Upper lobe of left lung (tissue), 6 donors: ENCODE results near the gene NCOR2. TPM values are rescaled to one million over a fixed set of nuclear protein-coding genes. Genes with fewer than 3 reads are reported as not detected.

Experiments used
- ATAC-seq, 2 donors: fragments of 200-7000 bp; cut with Tn5 transposase; one replicate each; pipeline ENCODE4 v1.9.1; 2022; ENCODE audit warnings: mild to moderate bottlenecking in 2 of 2, moderate library complexity in 2 of 2; ENCODE audit not compliant: low FRiP score in 2 of 2
- DNase-seq, 2 donors: peaks; one replicate each; pipeline ENCODE4 v3.0.0-alpha.2; 2019 to 2020
- H3K27ac ChIP-seq, 4 donors: fragments of 200-600 bp; sonication (generic); one replicate each; pipeline ENCODE4 v1.5.1; 2016 to 2019
- H3K27me3 ChIP-seq, 4 donors: fragments of 200-600 bp; sonication (generic); one replicate each; pipeline ENCODE4 v1.5.1; 2017 to 2019
- H3K36me3 ChIP-seq, 4 donors: fragments of 200-600 bp; sonication (generic); one replicate each; pipeline ENCODE4 v1.5.1; 2016 to 2019
- H3K4me1 ChIP-seq, 4 donors: fragments of 200-600 bp; sonication (generic); one replicate each; pipeline ENCODE4 v1.5.1; 2018 to 2019
- H3K4me3 ChIP-seq, 4 donors: fragments of 200-600 bp; sonication (generic); one replicate each; pipeline ENCODE4 v1.5.1; 2017 to 2019; ENCODE audit warnings: mild to moderate bottlenecking in 2 of 4, moderate library complexity in 1 of 4
- H3K9me3 ChIP-seq, 4 donors: fragments of 200-600 bp; sonication (generic); one replicate each; pipeline ENCODE4 v1.5.1; 2018 to 2019
- EP300 ChIP-seq, 4 donors: sonication (generic); formaldehyde crosslinking; IDR thresholded peaks; one replicate each; pipeline ENCODE4 v1.5.1; 2017; ENCODE audit warnings: antibody characterized with exemption in 4 of 4, control low read depth in 2 of 4
- POLR2A ChIP-seq, 4 donors: fragments of 450-650 bp; IDR thresholded peaks; one replicate each; pipeline ENCODE4 v1.5.1; 2016 to 2017; ENCODE audit warnings: antibody characterized with exemption in 4 of 4, mild to moderate bottlenecking in 2 of 4
- POLR2AphosphoS5 ChIP-seq, 2 donors: sonication (generic); formaldehyde crosslinking; IDR thresholded peaks; one replicate each; pipeline ENCODE4 v1.5.1; 2017; ENCODE audit warnings: antibody characterized with exemption in 2 of 2
- WGBS, 2 donors: methylation state at CpG; one replicate each; pipeline ENCODE4 v1.1.5; 2017 to 2018; 5-methylcytosine and 5-hydroxymethylcytosine counted together
- total RNA-seq, 6 donors: library from RNA; depleted of rRNA in 4 of 6; stranded (reverse); fragments of >200 nt in 4 of 6; gene quantifications; one replicate each; pipeline versions ENCODE4 v1.1.0 to v1.2.1, GENCODE V29; 2016 to 2021
- TF ChIP-seq, protein P1 (sequence below), 6 experiments: fragments of 450-650 bp in 4 of 6; fragments of 200-600 bp in 2 of 6; sonication (generic) in 2 of 6; IDR thresholded peaks; one replicate each; pipeline ENCODE4 v1.5.1; 2016 to 2019; ENCODE audit warnings: antibody characterized with exemption in 6 of 6
- donor health status: DM: no; HTN: no; CAD: no; lungs with moderate emphysema.
- donor health status: DM: no; HTN: yes; CAD: no; lungs with severe emphysema.

Gene NCOR2
- total RNA-seq, 6 donors from 2014 or later: 188 to 603 (median 373) TPM

GRCh38 chr12:124537525-124538193 is 29.8 kb downstream of the NCOR2 start:
- DNase-seq (peak; percentile 84 to 87), ATAC-seq (peak; percentile 50 to 79)
- H3K4me1 ChIP-seq: peaks cover 41 to 47% (median 42%) of the 10 kb centered on the region in 4 donors
- TF ChIP-seq EP300 (IDR thresholded peaks at IDR 0.05) (peak in 1 of 4 donors; percentile 67), POLR2AphosphoS5 (IDR thresholded peaks at IDR 0.05) (peak in 1 of 2 donors; percentile 19), POLR2A (IDR thresholded peaks at IDR 0.05) (no peak)
- TF ChIP-seq, protein P1, sequence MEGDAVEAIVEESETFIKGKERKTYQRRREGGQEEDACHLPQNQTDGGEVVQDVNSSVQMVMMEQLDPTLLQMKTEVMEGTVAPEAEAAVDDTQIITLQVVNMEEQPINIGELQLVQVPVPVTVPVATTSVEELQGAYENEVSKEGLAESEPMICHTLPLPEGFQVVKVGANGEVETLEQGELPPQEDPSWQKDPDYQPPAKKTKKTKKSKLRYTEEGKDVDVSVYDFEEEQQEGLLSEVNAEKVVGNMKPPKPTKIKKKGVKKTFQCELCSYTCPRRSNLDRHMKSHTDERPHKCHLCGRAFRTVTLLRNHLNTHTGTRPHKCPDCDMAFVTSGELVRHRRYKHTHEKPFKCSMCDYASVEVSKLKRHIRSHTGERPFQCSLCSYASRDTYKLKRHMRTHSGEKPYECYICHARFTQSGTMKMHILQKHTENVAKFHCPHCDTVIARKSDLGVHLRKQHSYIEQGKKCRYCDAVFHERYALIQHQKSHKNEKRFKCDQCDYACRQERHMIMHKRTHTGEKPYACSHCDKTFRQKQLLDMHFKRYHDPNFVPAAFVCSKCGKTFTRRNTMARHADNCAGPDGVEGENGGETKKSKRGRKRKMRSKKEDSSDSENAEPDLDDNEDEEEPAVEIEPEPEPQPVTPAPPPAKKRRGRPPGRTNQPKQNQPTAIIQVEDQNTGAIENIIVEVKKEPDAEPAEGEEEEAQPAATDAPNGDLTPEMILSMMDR (IDR thresholded peaks at IDR 0.05): no peak
- 37 to 47% methylated on average over 6 to 12 of the region's 12 CpGs for WGBS, 2 donors
- H3K27me3 ChIP-seq: no peaks in the 10 kb centered on the region
- H3K4me3 ChIP-seq: no peak overlapping the region
- H3K36me3 ChIP-seq: peaks cover 0 to 9% (median 3%) of the 10 kb centered on the region in 4 donors
- no peaks in the 10 kb centered on the region for H3K9me3 ChIP-seq
- H3K27ac ChIP-seq: peak overlapping the region; percentile 70 to 79 (median 74)

DNA sequence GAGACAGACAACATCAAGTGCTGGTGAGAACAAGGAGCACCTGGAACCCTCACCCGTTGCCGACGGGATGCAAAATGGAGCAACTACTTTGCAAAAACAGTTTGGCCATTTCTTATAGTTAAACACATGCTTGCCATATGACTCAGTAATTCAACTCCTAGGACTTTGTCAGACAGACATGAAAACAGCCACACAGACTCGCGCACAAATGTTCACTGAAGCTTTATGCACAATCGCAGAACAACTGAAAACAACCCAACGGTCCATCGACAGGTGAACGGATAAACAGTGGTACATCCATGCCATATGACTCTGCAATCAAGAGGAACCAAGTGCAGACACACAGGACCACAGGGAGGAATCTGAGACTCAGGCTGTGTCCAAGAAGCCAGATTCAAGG is 30.8 kb downstream of the NCOR2 start:
- ATAC-seq (no peak), DNase-seq (no peak)
- H3K9me3 ChIP-seq: no peaks in the 10 kb centered on the region
- 90 to 94% methylated on average over 9 of the region's 9 CpGs for WGBS, 2 donors
- H3K4me3 ChIP-seq: no peak overlapping the region
- H3K27me3 ChIP-seq: no peaks in the 10 kb centered on the region
- peak overlapping the region in 1 of 4 donors; percentile 74 for H3K27ac ChIP-seq
- H3K4me1 ChIP-seq: peaks cover 32 to 47% (median 37%) of the 10 kb centered on the region in 4 donors
- peaks cover 0 to 9% (median 5%) of the 10 kb centered on the region in 4 donors for H3K36me3 ChIP-seq
- TF ChIP-seq POLR2A (IDR thresholded peaks at IDR 0.05) (no peak), POLR2AphosphoS5 (IDR thresholded peaks at IDR 0.05) (no peak), EP300 (IDR thresholded peaks at IDR 0.05) (no peak)
- TF ChIP-seq, protein P1 (IDR thresholded peaks at IDR 0.05): no peak

DNA sequence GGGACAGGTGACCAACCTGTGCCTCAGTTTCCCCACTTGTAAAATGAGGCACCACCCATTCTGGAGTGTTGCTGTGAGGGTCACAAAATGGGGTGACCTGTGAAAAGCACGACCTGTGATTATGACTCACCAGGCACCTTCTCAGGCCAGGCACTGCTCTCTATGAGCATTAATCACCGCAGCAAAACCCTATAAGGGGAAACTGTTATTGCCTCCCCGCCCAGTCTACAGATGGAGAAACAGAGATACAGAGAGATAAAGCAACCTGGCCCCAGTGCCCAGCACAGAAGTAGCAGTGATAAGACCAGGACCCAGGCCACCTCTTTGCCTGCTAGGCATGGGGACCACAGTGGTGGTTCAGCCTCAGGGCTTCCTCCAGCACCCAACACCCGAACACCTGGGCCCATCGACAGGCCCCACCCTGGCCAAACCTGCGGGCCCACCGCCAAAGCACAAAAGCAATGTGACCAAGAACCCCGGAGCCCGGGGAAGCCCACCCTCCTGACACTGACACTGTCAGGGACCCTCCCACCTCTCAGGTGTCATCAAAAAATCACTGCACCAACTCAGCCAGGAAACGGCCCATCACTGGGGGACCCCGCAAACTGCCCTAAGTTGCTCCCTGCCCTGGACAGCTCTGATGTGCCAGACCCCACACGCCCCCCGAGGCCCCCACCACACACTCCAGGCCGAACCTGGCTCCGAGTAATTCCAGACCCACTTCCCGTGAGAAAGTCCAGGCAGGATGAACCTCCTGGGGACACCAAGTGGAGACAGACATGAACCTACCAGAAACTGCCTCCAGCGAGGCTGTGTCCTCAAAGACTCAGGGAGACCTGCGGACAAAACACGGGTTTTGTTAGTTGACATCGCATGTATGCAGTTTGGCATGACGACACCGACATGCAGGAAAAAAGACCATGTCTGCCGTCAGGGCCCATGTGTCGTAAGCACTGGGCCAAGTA is 32.4 kb downstream of the NCOR2 start:
- Histone ChIP-seq H3K4me3 (no peak overlapping the region), H3K27ac (no peak overlapping the region), H3K9me3 (no peaks in the 10 kb centered on the region), H3K4me1 (peaks cover 37 to 54% (median 40%) of the 10 kb centered on the region in 4 donors), H3K36me3 (peaks cover 0 to 9% (median 5%) of the 10 kb centered on the region in 4 donors), H3K27me3 (no peaks in the 10 kb centered on the region)
- DNase-seq: no peak
- ATAC-seq: no peak
- 85 to 87% methylated on average over 18 to 24 of the region's 24 CpGs for WGBS, 2 donors
- TF ChIP-seq POLR2AphosphoS5 (IDR thresholded peaks at IDR 0.05) (no peak), EP300 (IDR thresholded peaks at IDR 0.05) (no peak), POLR2A (IDR thresholded peaks at IDR 0.05) (no peak)
- TF ChIP-seq, protein P1 (IDR thresholded peaks at IDR 0.05): no peak

DNA sequence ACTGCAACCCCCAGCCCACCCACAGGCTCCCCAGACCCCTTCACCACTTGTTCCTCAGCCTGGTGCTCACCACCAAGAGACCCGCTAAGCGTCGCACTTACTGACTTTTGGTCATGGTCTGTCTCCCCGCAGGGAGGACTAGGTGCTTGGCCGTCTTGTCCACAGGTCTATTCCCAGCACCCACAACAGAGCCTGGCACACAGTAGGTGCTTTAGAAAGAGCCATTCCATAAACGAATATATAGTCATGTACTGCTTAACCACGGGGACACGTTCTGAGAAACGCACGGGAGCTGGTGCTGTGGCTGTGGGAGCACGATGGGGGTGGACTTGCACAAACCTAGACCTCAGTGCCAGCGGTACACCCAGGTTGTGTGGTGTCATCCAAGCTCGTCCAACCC is 34.0 kb downstream of the NCOR2 start:
- Histone ChIP-seq H3K36me3 (peaks cover 0 to 9% (median 5%) of the 10 kb centered on the region in 4 donors), H3K4me3 (no peak overlapping the region), H3K27me3 (no peaks in the 10 kb centered on the region), H3K9me3 (no peaks in the 10 kb centered on the region), H3K4me1 (peaks cover 25 to 43% (median 27%) of the 10 kb centered on the region in 4 donors), H3K27ac (peak overlapping the region in 1 of 4 donors; percentile 38)
- ATAC-seq (no peak), DNase-seq (no peak)
- no peak for TF ChIP-seq EP300 (IDR thresholded peaks at IDR 0.05)
- no peak for TF ChIP-seq POLR2A (IDR thresholded peaks at IDR 0.05)
- no peak for TF ChIP-seq POLR2AphosphoS5 (IDR thresholded peaks at IDR 0.05)
- TF ChIP-seq, protein P1 (IDR thresholded peaks at IDR 0.05): no peak
- 92 to 93% methylated on average over 13 of the region's 13 CpGs for WGBS, 2 donors
